ENCODE results near the gene HDDC3. TPM values are rescaled to one million over a fixed set of nuclear protein-coding genes. Genes with fewer than 3 reads are reported as not detected.

Gene HDDC3
- total RNA-seq, 1 experiment from 2014 or later: 5.3 TPM

DNA sequence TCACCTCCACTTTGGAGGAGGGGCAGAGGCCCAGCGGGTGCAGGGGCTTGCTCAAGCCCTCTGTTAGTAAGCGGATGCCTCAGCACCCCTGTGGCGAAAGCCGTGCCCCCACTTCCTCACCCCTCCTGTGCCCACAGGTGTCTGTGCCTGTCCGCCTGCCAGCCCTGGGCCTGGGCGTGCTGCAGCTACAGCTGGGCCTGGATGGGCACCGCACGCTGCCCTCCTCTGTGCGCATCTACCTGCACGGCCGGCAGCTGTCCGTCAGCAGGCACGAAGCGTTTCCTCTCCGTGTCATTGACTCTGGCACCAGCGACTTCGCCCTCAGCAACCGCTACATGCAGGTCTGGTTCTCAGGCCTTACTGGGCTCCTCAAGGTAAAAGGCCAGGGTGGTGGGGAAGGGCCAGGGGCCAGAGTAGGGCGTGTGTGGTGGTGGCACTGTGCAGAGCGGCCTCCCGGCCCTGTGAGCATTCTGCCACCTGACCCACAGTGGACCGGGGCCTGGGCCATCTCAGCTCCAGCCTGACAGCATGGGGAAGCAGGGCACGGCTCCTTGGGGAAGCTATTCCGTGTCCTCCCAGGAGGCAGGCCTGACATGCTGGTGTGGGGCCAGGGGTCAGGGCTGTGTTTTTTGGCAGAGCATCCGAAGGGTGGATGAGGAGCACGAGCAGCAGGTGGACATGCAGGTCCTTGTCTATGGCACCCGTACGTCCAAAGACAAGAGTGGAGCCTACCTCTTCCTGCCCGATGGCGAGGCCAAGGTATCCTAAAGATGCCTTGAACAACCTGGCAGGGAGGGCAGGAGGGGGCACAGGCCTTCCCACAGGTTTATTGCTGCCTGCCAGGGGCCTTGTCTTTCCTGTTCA is 20.2 kb downstream of the HDDC3 start:
- ChIA-PET CTCF (interaction anchor here (1.1 kb wide), 1 partner anchor 10 kb away, joined by 3 read pairs; no protein-coding TSS in a partner anchor), POLR2A (no interaction called here)
- H3K4me1 ChIP-seq (ENCODE audit: control insufficient read depth, insufficient read depth, low read length): no peaks in the 10 kb centered on the region
- no peak for ATAC-seq
- no peak overlapping the region for H3K4me3 ChIP-seq (ENCODE audit: low read depth in 2 of 2, low read length in 2 of 2)
- no peak overlapping the region for H3K27ac ChIP-seq (ENCODE audit: low read length)
- no peak for DNase-seq (ENCODE audit: low read depth, low spot score)
- no peaks in the 10 kb centered on the region for H3K27me3 ChIP-seq (ENCODE audit: control insufficient read depth, insufficient read depth, low read length)
- H3K9me3 ChIP-seq (ENCODE audit: control insufficient read depth, insufficient read depth, low read depth, low read length): no peaks in the 10 kb centered on the region
- in situ Hi-C loops (cut with HindIII; ENCODE audit: low pct_unique_long_range_greater_than_20kb, low sequenced_read_pairs): no loop called here
- TF ChIP-seq TCF7L2 (IDR thresholded peaks at IDR 0.05; ENCODE audit: low read depth, low read length) (no peak), SIN3A (IDR thresholded peaks at IDR 0.05; ENCODE audit: borderline replicate concordance, insufficient read depth, low read depth, low read length) (no peak), REST (IDR thresholded peaks at IDR 0.05; ENCODE audit: insufficient read depth in 1 of 2, low read depth in 2 of 2, low read length in 1 of 2) (no peak)
- TF ChIP-seq, protein P1, sequence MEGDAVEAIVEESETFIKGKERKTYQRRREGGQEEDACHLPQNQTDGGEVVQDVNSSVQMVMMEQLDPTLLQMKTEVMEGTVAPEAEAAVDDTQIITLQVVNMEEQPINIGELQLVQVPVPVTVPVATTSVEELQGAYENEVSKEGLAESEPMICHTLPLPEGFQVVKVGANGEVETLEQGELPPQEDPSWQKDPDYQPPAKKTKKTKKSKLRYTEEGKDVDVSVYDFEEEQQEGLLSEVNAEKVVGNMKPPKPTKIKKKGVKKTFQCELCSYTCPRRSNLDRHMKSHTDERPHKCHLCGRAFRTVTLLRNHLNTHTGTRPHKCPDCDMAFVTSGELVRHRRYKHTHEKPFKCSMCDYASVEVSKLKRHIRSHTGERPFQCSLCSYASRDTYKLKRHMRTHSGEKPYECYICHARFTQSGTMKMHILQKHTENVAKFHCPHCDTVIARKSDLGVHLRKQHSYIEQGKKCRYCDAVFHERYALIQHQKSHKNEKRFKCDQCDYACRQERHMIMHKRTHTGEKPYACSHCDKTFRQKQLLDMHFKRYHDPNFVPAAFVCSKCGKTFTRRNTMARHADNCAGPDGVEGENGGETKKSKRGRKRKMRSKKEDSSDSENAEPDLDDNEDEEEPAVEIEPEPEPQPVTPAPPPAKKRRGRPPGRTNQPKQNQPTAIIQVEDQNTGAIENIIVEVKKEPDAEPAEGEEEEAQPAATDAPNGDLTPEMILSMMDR (IDR thresholded peaks at IDR 0.05): no peak
- H3K36me3 ChIP-seq (ENCODE audit: control insufficient read depth, insufficient read depth, low read length): peaks cover 5% of the 10 kb centered on the region
- intact Hi-C loops (cut with micrococcal nuclease; ENCODE audit: unreplicated experiment): no loop called here
- no TSS peak for BruUV-seq (replicated peaks)

DNA sequence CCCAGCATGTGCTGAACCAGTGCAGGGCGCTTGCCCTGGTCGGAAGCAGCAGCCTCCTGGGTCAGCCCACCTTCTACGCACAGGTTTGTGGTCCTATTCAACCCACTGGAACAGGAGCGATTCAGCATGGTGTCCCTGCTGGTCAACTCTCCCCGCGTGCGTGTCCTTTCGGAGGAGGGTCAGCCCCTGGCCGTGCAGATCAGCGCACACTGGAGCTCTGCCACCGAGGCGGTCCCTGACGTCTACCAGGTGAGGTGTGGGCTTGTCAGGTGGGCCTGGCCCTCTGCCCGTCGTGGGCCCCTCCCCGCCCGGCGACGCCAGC is 21.1 kb downstream of the HDDC3 start:
- H3K27me3 ChIP-seq (ENCODE audit: control insufficient read depth, insufficient read depth, low read length): no peaks in the 10 kb centered on the region
- H3K4me3 ChIP-seq (ENCODE audit: low read depth in 2 of 2, low read length in 2 of 2): no peak overlapping the region
- no peak overlapping the region for H3K27ac ChIP-seq (ENCODE audit: low read length)
- in situ Hi-C loops (cut with HindIII; ENCODE audit: low pct_unique_long_range_greater_than_20kb, low sequenced_read_pairs) (no loop called here), intact Hi-C loops (cut with micrococcal nuclease; ENCODE audit: unreplicated experiment) (no loop called here)
- ChIA-PET POLR2A (no interaction called here), CTCF (no interaction called here)
- peaks cover 5% of the 10 kb centered on the region; the same call in 1 of the 2 replicates for H3K36me3 ChIP-seq (ENCODE audit: control insufficient read depth, insufficient read depth, low read length)
- no TSS peak for BruUV-seq (replicated peaks)
- ATAC-seq: no peak
- TF ChIP-seq POLR2AphosphoS5 (IDR thresholded peaks at IDR 0.05; ENCODE audit: low read depth, low read length): no peak
- TF ChIP-seq, protein P1 (IDR thresholded peaks at IDR 0.05): no peak
- TF ChIP-seq REST (IDR thresholded peaks at IDR 0.05; ENCODE audit: insufficient read depth in 1 of 2, low read depth in 2 of 2, low read length in 1 of 2): no peak
- TF ChIP-seq SIN3A (IDR thresholded peaks at IDR 0.05; ENCODE audit: borderline replicate concordance, insufficient read depth, low read depth, low read length): no peak
- no peak for TF ChIP-seq TCF7L2 (IDR thresholded peaks at IDR 0.05; ENCODE audit: low read depth, low read length)
- DNase-seq (ENCODE audit: low read depth, low spot score): no peak
- no peaks in the 10 kb centered on the region for H3K9me3 ChIP-seq (ENCODE audit: control insufficient read depth, insufficient read depth, low read depth, low read length)
- no peaks in the 10 kb centered on the region for H3K4me1 ChIP-seq (ENCODE audit: control insufficient read depth, insufficient read depth, low read length)
